HG03108 (cell line): ENCODE results near the gene IL18BP.

Source experiments
- ATAC-seq: cut with Tn5 transposase; IDR thresholded peaks from one replicate; pipeline ENCODE4 v1.9.1; 2021; ENCODE audit warnings: moderate library complexity; ENCODE audit not compliant: unreplicated experiment

IL18BP gene

DNA sequence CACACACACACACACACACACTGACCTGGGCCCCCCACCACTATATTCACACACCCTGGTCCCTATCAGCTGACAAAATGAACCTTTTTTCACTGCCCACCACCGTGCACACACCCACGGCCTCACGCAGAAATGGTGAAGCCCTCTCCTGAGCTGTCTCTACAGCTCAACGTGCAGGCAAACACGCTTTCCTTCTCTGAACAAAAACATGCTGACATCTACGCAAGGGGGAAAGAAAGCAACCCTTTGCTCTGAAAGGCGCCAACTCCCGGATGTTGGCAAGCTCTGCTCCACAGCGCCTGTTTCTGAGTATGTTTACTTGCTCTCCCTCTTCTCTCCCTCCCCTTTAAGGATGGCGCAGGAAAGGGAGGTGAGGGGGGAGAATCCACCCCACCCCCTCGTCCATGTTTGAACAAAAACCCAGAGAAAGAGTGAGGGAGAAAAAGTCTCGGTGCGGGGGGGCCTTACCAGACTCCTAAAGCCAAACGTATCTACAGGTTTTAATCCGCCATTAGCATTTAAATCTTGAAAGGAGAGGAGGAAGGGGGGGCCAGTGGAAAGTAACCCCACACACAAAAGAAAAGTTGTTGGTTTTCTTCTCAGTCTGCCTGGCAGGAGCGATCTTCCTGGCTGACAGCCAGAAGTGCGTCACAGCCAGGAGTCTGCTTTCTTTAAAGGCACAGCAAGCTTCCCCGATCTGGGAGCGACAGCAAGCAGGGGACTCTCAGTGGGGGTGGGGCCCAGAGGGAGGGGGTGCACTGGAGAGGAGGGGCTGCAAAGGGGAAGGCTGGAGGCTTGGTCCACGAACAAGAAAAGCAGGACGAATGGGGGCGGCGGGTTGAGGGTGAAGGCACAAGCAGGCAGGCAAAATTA is 42.0 kb downstream of the IL18BP start:
- no peak for ATAC-seq

DNA sequence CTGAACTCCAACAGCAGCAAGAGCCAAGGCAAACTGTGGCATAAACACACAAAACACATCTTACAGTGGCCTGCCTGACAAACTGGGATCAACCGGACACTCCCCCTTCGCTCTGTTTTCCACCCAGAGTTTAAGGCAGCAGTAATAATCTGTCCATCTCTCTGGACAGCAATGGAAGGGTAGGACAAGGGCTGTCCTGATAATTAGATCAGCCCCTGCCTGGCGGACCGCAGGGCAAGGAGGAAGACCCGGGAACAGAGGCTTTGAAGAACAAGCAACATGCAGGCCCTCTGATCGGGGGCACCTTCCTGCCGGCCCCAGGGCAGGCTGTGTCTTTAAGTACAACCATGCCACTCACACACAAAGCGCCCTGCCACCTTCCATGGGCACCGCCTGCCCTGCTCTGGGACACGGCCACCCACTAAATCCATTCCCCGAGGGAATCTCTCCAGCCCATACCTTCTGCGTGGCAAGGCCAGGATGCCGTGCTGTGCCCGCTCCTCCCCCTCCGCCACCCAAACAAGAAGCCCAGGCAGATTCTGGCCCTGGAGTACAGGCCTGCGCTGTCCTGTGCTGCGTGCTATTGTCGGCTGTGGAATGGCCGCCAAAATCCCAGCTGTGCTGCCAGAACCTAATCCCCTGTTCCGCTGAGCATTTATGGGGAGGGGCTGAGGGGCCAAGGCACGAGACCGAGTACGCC is 42.8 kb downstream of the IL18BP start:
- ATAC-seq: no peak

DNA sequence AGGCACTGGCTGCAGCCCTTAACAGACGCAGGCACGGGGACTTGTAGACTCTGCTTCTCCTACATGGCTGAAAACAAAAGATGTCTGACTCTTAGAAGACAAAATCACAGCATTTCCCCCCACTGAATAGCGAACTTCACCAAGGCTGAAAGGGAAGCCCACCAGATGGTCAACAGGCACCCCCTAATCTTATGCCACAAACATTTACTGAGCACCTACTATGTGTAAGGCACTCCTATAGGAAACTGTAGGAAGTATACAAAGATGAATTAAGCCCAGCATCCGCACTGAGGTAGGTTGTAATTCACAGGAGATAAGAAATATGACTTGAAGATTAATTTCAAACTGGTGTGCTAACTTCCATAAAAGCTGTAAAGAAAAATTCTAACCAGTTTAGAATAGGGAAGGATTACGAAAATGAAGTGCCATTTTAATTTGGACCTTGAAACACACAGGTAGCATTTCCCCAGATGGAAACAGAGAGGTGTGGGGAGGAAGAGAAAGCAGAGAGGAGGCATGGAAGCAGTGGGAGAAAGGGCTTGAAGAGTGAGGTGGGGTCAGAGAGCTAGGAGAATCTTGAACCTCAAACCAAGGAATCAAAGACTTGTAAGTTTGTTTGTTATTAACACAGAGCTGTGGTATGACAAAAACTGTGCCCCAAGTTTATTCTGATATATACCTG is 43.5 kb downstream of the IL18BP start:
- no peak for ATAC-seq

GRCh38 chr11:72045849-72046248 is 47.1 kb downstream of the IL18BP start:
- ATAC-seq: no peak

DNA sequence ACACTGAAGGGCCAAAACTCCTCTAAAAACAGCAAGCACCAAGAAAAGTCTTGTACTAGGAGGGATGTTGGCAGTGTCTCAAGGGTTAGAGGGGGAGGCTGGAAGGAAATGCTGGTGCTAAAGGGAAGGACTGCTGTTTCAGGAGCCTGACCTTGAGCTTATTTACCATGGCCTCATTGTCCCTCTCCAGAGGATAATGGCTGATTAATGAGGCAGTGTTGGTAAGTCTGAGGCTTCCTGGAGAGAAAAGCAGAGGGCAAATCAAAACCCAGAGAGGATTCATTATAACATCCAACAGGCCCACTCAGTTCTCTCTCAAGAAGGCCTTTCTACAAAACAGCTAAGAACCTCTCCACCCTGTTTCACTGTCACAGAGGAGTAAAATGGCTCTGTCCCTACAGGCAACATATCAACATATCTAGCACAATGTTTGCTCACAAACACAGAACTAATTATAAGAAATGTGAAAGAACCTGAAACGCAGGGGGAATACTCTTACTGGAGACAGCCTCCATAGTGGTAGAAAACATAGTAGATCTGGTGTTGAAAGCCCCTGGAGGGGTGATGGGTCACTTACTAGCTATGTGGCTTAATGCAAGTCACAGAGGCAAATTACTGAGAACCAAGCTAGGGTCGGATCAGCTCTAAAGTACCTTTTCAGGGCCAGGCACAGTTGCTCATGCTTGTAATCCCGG is 50.2 kb downstream of the IL18BP start:
- ATAC-seq: no peak
